Smooth muscle cell (in vitro differentiated cells): ENCODE data around the gene KIF26B. TPM values are rescaled to one million over a fixed set of nuclear protein-coding genes. Genes with fewer than 3 reads are reported as not detected.

ENCODE experiments used
- DNase-seq: peaks from one replicate; lab custom pipeline; 2025; ENCODE audit not compliant: unreplicated experiment; lab: John Stamatoyannopoulos, UW
- H2AFZ ChIP-seq: fragments of 200-600 bp; sonication (generic); 2 replicates; pipeline ENCODE4 v1.6.0; 2016; ENCODE audit warnings: antibody characterized with exemption, low read depth, mild to moderate bottlenecking
- H3F3A ChIP-seq: fragments of 200-600 bp; sonication (generic); 2 replicates; pipeline ENCODE4 v1.6.0; 2017; ENCODE audit warnings: antibody characterized with exemption, low read depth
- H3K27ac ChIP-seq: fragments of 200-600 bp; sonication (generic); 2 replicates; pipeline ENCODE4 v1.5.1; 2016; ENCODE audit warnings: low read depth, mild to moderate bottlenecking
- H3K27me3 ChIP-seq: fragments of 200-600 bp; sonication (generic); 2 replicates; pipeline ENCODE4 v1.6.1; 2016; ENCODE audit warnings: low read depth, mild to moderate bottlenecking
- H3K36me3 ChIP-seq: fragments of 200-600 bp; sonication (generic); 2 replicates; pipeline ENCODE4 v1.5.1; 2016; ENCODE audit warnings: low read depth
- H3K4me1 ChIP-seq: fragments of 200-600 bp; sonication (generic); 2 replicates; pipeline ENCODE4 v1.5.1; 2016; ENCODE audit warnings: low read depth
- H3K4me2 ChIP-seq: fragments of 200-600 bp; sonication (generic); 2 replicates; pipeline ENCODE4 v1.6.0; 2016; ENCODE audit warnings: mild to moderate bottlenecking
- H3K4me3 ChIP-seq: fragments of 200-600 bp; sonication (generic); 2 replicates; pipeline ENCODE4 v1.5.1; 2016; ENCODE audit warnings: mild to moderate bottlenecking
- H3K79me2 ChIP-seq: fragments of 200-600 bp; sonication (generic); 2 replicates; pipeline ENCODE4 v1.6.0; 2016; ENCODE audit warnings: low read depth, mild to moderate bottlenecking
- H3K9ac ChIP-seq: fragments of 200-600 bp; sonication (generic); 2 replicates; pipeline ENCODE4 v1.6.0; 2016; ENCODE audit warnings: low read depth
- H3K9me3 ChIP-seq: fragments of 200-600 bp; sonication (generic); replicated peaks from 2 replicates; pipeline ENCODE4 v1.5.1; 2016; ENCODE audit warnings: low read depth
- H4K20me1 ChIP-seq: fragments of 200-600 bp; sonication (generic); 2 replicates; pipeline ENCODE4 v1.6.0; 2016; ENCODE audit warnings: low read depth
- WGBS: methylation state at CpG from one replicate; pipeline ENCODE4 v1.1.7; 2016; ENCODE audit warnings: low lambda C conversion rate; 5-methylcytosine and 5-hydroxymethylcytosine counted together
- polyA plus RNA-seq: library from polyadenylated mRNA; unstranded; fragments of >200 nt; fragmentation: Nextera tagmentation; extraction: Ambion mirVana; gene quantifications from 2 replicates; pipeline ENCODE4 v1.2.1, GENCODE V29; 2016
- total RNA-seq: library from RNA; depleted of rRNA; stranded (reverse); fragments of >200 nt; gene quantifications from 2 replicates; pipeline ENCODE4 v1.2.3, GENCODE V29; 2014
- TF ChIP-seq, protein P1 (sequence below): fragments of 200-600 bp; sonication (generic); IDR thresholded peaks from 2 replicates; pipeline ENCODE4 v1.5.1; 2017; ENCODE audit warnings: borderline replicate concordance, mild to moderate bottlenecking, antibody characterized with exemption; ENCODE audit not compliant: insufficient read depth, poor library complexity, severe bottlenecking

Gene KIF26B
- total RNA-seq = 42.1 and 43.3 TPM in 2 replicates
- polyA plus RNA-seq = 24.1 and 24.9 TPM in 2 replicates

DNA sequence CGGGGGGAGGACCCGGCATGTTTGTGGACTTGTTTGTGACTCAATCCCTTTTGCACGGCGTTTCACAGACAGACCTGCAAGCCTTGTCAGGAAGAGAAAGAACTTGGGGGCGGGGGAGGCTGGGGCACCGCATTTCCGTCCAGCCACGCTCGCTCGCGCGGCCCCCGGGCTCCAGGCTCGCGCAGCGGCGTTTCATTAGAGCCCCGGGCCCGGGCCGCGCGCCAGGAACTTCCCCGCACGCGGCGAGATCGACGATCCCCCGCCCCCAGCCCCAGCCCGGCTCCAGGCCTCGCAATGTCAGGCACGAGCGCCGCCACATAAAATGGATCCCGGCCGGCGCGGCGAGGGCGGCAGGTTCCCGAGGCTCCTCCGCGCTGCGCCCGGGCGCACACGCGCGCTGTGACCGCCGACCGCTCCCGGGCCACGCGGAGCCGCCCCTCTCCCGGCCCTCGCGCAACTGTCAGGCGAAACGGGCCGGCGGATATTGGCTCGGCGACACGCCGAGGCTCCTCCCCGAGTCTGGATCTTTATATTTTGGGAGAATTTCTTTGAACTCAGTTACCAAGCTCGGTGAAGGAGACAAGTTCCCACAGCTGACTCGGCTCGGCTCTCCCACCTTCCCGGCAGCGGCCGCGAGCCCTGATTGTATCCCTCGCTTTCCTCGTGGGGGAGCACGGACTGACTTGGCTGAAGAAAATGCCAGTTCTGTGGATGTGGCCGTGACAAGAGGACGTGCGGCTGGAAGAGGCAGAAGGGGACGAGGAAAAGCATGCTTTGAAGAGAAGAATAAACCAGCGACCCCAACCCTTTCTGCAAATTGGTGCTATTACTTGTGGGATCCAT lies at the start of gene KIF26B:
Gene KIF26B, plus strand, starts transcription at position 557 of the 843 bp plus-strand sequence. CDS start 440 bp downstream, outside the sequence.
- Histone ChIP-seq H3K9me3 (no peaks in the 10 kb centered on the region), H2AFZ (peak within 1 kb of the TSS; percentile 88), H3K4me3 (peak within 1 kb of the TSS; percentile 89), H3K79me2 (peaks cover 48% of the 10 kb centered on the region), H3K36me3 (no peaks in the 10 kb centered on the region), H3K27ac (peak within 1 kb of the TSS; percentile 75), H3F3A (peaks cover 14% of the 10 kb centered on the region), H4K20me1 (peaks cover 40% of the 10 kb centered on the region), H3K4me1 (peaks cover 19% of the 10 kb centered on the region), H3K9ac (peak within 1 kb of the TSS; percentile 69), H3K4me2 (peak within 1 kb of the TSS; percentile 97), H3K27me3 (no peaks in the 10 kb centered on the region)
- TF ChIP-seq, protein P1, sequence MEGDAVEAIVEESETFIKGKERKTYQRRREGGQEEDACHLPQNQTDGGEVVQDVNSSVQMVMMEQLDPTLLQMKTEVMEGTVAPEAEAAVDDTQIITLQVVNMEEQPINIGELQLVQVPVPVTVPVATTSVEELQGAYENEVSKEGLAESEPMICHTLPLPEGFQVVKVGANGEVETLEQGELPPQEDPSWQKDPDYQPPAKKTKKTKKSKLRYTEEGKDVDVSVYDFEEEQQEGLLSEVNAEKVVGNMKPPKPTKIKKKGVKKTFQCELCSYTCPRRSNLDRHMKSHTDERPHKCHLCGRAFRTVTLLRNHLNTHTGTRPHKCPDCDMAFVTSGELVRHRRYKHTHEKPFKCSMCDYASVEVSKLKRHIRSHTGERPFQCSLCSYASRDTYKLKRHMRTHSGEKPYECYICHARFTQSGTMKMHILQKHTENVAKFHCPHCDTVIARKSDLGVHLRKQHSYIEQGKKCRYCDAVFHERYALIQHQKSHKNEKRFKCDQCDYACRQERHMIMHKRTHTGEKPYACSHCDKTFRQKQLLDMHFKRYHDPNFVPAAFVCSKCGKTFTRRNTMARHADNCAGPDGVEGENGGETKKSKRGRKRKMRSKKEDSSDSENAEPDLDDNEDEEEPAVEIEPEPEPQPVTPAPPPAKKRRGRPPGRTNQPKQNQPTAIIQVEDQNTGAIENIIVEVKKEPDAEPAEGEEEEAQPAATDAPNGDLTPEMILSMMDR = no peak
- peak; percentile 67 for DNase-seq
- WGBS = under 1% methylated on average over 82 of the region's 83 CpGs

DNA sequence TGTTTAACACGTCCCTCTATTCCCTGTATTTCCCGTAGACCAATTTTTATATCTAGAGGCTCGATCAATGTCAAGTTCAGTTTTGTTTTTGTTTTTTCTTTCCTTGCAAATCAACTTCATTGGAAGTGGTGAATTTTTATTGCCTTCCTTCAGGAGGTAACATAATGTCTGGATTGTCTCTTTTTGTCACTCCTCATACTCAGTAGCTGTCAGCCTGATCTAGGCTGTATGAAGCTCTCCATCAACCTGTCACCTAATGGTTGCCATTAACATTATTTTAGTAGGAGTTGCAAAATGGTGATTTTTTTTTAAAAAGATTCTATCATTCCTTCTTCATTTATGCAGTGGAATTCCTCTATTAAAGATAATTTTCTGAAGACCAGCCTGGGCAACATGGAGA lies 49.7 kb upstream of the KIF26B start:
- no peak overlapping the region for H3K9ac ChIP-seq
- TF ChIP-seq, protein P1 = no peak
- no peak overlapping the region for H3K27ac ChIP-seq
- no peaks in the 10 kb centered on the region for H3K4me1 ChIP-seq
- H3K4me2 ChIP-seq = no peak overlapping the region
- no peaks in the 10 kb centered on the region for H3K27me3 ChIP-seq
- H4K20me1 ChIP-seq = no peaks in the 10 kb centered on the region
- WGBS = 94% methylated on average over 3 of the region's 3 CpGs
- H2AFZ ChIP-seq = no peak overlapping the region
- H3K79me2 ChIP-seq = no peaks in the 10 kb centered on the region
- no peak overlapping the region for H3K4me3 ChIP-seq
- no peak for DNase-seq
- H3K9me3 ChIP-seq = no peaks in the 10 kb centered on the region
- no peaks in the 10 kb centered on the region for H3F3A ChIP-seq
- H3K36me3 ChIP-seq = no peaks in the 10 kb centered on the region

DNA sequence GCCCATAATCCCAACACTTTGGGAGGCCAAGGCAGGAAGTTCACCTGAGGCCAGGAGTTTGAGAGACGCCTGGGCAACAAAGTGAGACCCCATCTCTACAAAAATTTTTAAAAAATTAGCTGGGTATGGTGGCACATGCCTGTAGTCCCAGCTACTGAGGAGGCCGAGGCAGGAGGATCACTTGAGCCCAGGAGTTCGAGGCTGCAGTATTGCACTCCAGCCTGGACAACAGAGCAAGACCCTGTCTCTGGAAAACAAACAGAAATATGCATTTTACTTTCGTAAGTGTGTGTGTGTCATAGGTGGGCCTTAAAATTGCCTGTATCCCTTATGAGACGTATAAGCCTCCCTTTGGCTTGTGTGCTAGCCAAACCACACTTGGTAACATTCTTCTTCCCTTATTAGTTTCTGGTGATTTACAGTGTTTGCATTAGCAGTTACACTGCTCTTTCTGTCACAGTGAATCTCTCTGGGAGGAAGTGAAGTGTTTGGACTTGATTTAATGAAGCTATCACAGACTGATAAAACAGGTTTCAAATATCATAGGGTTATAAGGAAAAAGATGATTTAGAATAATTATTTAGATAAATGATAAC lies 48.9 kb upstream of the KIF26B start:
- Histone ChIP-seq H2AFZ (no peak overlapping the region), H3K79me2 (no peaks in the 10 kb centered on the region), H3K4me2 (no peak overlapping the region), H3K4me1 (no peaks in the 10 kb centered on the region), H3K4me3 (no peak overlapping the region), H4K20me1 (no peaks in the 10 kb centered on the region), H3F3A (no peaks in the 10 kb centered on the region), H3K36me3 (no peaks in the 10 kb centered on the region), H3K9me3 (no peaks in the 10 kb centered on the region), H3K27me3 (no peaks in the 10 kb centered on the region), H3K9ac (no peak overlapping the region), H3K27ac (no peak overlapping the region)
- WGBS = 89% methylated on average over 5 of the region's 5 CpGs
- TF ChIP-seq, protein P1 = no peak
- no peak for DNase-seq

DNA sequence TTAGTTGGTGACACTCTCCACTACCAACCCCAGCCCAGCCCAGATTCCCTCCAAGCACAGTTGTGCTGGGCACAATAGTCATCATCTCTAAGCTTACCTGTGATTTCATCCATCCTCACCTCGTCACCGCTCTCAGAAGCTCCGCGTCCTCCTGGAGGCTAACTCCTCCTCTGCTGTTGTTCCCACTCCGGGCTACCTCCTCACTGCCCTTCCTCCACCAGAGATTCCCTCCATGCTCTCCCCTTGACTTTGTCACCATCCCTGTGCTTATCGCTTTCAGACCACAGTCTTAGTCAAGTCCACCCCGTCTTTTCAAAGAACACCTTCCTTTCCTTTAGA lies 47.0 kb upstream of the KIF26B start:
- Histone ChIP-seq H3K9me3 (no peaks in the 10 kb centered on the region), H3K4me3 (no peak overlapping the region), H2AFZ (no peak overlapping the region), H3F3A (no peaks in the 10 kb centered on the region), H3K27ac (no peak overlapping the region), H3K27me3 (no peaks in the 10 kb centered on the region), H3K4me1 (no peaks in the 10 kb centered on the region), H3K79me2 (no peaks in the 10 kb centered on the region), H4K20me1 (no peaks in the 10 kb centered on the region), H3K36me3 (no peaks in the 10 kb centered on the region), H3K4me2 (no peak overlapping the region), H3K9ac (no peak overlapping the region)
- TF ChIP-seq, protein P1 = no peak
- 92% methylated on average over 7 of the region's 7 CpGs for WGBS
- DNase-seq = no peak
